ENCODE measurements around the gene PLXNB2. TPM values are rescaled to one million over a fixed set of nuclear protein-coding genes. Genes with fewer than 3 reads are reported as not detected.

PLXNB2 gene
- total and polyA plus RNA-seq, 8 donors, result 89.3 to 216 (median 128) TPM

GRCh38 chr22:50282361-50283155 is 24.9 kb downstream of the PLXNB2 start:
- peaks cover 7 to 83% (median 35%) of the 10 kb centered on the region in 3 donors for H3K36me3 ChIP-seq
- peak; percentile 72 to 89 (median 86) for ATAC-seq

GRCh38 chr22:50281957-50282356 is 25.5 kb downstream of the PLXNB2 start:
- intact Hi-C loops (cut with DNase I), result loop anchor here in 1 of 3 donors (5.0 kb wide), 1 partner anchor 40 kb away; no protein-coding TSS in a partner anchor
- H3K36me3 ChIP-seq, result peaks cover 6 to 77% (median 34%) of the 10 kb centered on the region in 3 donors
- H3K27me3 ChIP-seq, result no peaks in the 10 kb centered on the region
- H3K9me3 ChIP-seq, result no peaks in the 10 kb centered on the region
- peak overlapping the region; percentile 60 to 76 (median 73) for H3K27ac ChIP-seq
- DNase-seq (peak in 3 of 6 donors; percentile 74 to 79 (median 77)), ATAC-seq (peak; percentile 44 to 69 (median 62)), FAIRE-seq (no peak)
- peak in 1 of 4 donors; percentile 16 for TF ChIP-seq CTCF (IDR thresholded peaks at IDR 0.05)
- 58 to 62% methylated on average over 25 of the region's 25 CpGs for WGBS, 2 donors
- peaks cover 0 to 5% (median 0%) of the 10 kb centered on the region in 3 donors for H3K4me1 ChIP-seq
- no peak overlapping the region for H3K4me3 ChIP-seq

More at GRCh38 chr22:50282361-50283155, 24.9 kb downstream of the PLXNB2 start:
- 72 to 73% methylated on average over 40 to 45 of the region's 45 CpGs for WGBS, 2 donors
- Histone ChIP-seq H3K27ac (peak overlapping the region; percentile 60 to 76 (median 73)), H3K27me3 (no peaks in the 10 kb centered on the region), H3K4me1 (peaks cover 0 to 5% (median 0%) of the 10 kb centered on the region in 3 donors), H3K9me3 (no peaks in the 10 kb centered on the region), H3K4me3 (no peak overlapping the region)
- DNase-seq (peak in 4 of 6 donors; percentile 77 to 80 (median 78)), FAIRE-seq (no peak)
- intact Hi-C loops (cut with DNase I), result loop anchor here in 1 of 3 donors (5.0 kb wide), 1 partner anchor 40 kb away; no protein-coding TSS in a partner anchor
- TF ChIP-seq CTCF (IDR thresholded peaks at IDR 0.05), result peak in 1 of 4 donors; percentile 2

- no peaks in the 10 kb centered on the region for H3K9me3 ChIP-seq
- ATAC-seq (no peak), FAIRE-seq (no peak), DNase-seq (no peak)
- intact Hi-C loops (cut with DNase I), result loop anchor here in 1 of 3 donors (5.0 kb wide), 1 partner anchor 41 kb away; no protein-coding TSS in a partner anchor
- H3K36me3 ChIP-seq, result peaks cover 3 to 71% (median 32%) of the 10 kb centered on the region in 3 donors
- WGBS, 2 donors, result 93 to 94% methylated on average over 36 of the region's 36 CpGs
- no peak overlapping the region for H3K4me3 ChIP-seq
- H3K27ac ChIP-seq, result peak overlapping the region; percentile 60 to 76 (median 73)
- H3K4me1 ChIP-seq, result peaks cover 0 to 5% (median 0%) of the 10 kb centered on the region in 3 donors
- TF ChIP-seq CTCF (IDR thresholded peaks at IDR 0.05), result no peak
- H3K27me3 ChIP-seq, result no peaks in the 10 kb centered on the region
Observed at GRCh38 chr22:50281384-50281760, 26.1 kb downstream of the PLXNB2 start.

GRCh38 chr22:50280708-50281383 is 26.6 kb downstream of the PLXNB2 start:
- peaks cover 3 to 66% (median 32%) of the 10 kb centered on the region in 3 donors for H3K36me3 ChIP-seq
- WGBS, 2 donors, result 96% methylated on average over 47 of the region's 47 CpGs
- TF ChIP-seq CTCF (IDR thresholded peaks at IDR 0.05), result no peak
- no peaks in the 10 kb centered on the region for H3K27me3 ChIP-seq
- DNase-seq, result no peak
- intact Hi-C loops (cut with DNase I), result loop anchor here in 1 of 3 donors (5.0 kb wide), 1 partner anchor 41 kb away; no protein-coding TSS in a partner anchor
- H3K4me1 ChIP-seq, result peaks cover 0 to 5% (median 0%) of the 10 kb centered on the region in 3 donors
- ATAC-seq, result no peak
- peak overlapping the region in 1 of 4 donors; percentile 76 for H3K27ac ChIP-seq
- no peak overlapping the region for H3K4me3 ChIP-seq
- FAIRE-seq, result no peak
- no peaks in the 10 kb centered on the region for H3K9me3 ChIP-seq
